ENCODE results near the gene FNIP2.
A peak's percentile ranks its signal among the peaks of the same experiment; 100 is the strongest.

Gene FNIP2

GRCh38 chr4:158768555-158769174 is at the start of gene FNIP2:
TSS of gene FNIP2 (plus strand) at chr4:158769026. CDS start at chr4:158769213, 187 bp downstream.
- POLR2A ChIA-PET, result interaction anchor here (1.3 to 2.8 kb wide), 8 partner anchors 10 to 98 kb away, joined by 3 to 15 read pairs (median 5); no protein-coding TSS in a partner anchor
- CTCF ChIA-PET, result interaction anchor here (1.9 kb wide), 1 partner anchor 83 kb away, joined by 8 read pairs; no protein-coding TSS in a partner anchor
- DNase-seq (ENCODE audit: extremely low spot score), result peak; percentile 75
- no peak for TF ChIP-seq LEF1 (IDR thresholded peaks at IDR 0.05; ENCODE audit: borderline replicate concordance)
- no peak for TF ChIP-seq SUZ12 (IDR thresholded peaks at IDR 0.05)
- peak; percentile 87 for TF ChIP-seq L3MBTL2 (conservative IDR thresholded peaks at IDR 0.05)
- no peak for TF ChIP-seq FOXK2 (IDR thresholded peaks at IDR 0.05)
- no peak for TF ChIP-seq NFRKB (IDR thresholded peaks at IDR 0.05)
- TF ChIP-seq ZNF384 (IDR thresholded peaks at IDR 0.05), result no peak
- no peak for TF ChIP-seq FOXA1 (IDR thresholded peaks at IDR 0.05)
- TF ChIP-seq SP1 (IDR thresholded peaks at IDR 0.05), result no peak

- CTCF ChIA-PET, result no interaction called here
- no peak for TF ChIP-seq ZNF384 (IDR thresholded peaks at IDR 0.05)
- no peak for TF ChIP-seq TARDBP (IDR thresholded peaks at IDR 0.05)
- no peak for TF ChIP-seq BHLHE40 (IDR thresholded peaks at IDR 0.05; ENCODE audit: borderline replicate concordance)
- TF ChIP-seq PKNOX1 (IDR thresholded peaks at IDR 0.05), result no peak
- no peak for TF ChIP-seq SP1 (IDR thresholded peaks at IDR 0.05)
- TF ChIP-seq FOXM1 (IDR thresholded peaks at IDR 0.05; ENCODE audit: borderline replicate concordance), result no peak
- no peak for DNase-seq (ENCODE audit: extremely low spot score)
- POLR2A ChIA-PET, result no interaction called here
Measured at GRCh38 chr4:158721680-158722079, 47.1 kb upstream of the FNIP2 start.

- DNase-seq (ENCODE audit: extremely low spot score), result peak; percentile 20
- ChIA-PET POLR2A (no interaction called here), CTCF (no interaction called here)
- TF ChIP-seq CTBP1 (IDR thresholded peaks at IDR 0.05; ENCODE audit: borderline replicate concordance) (no peak), L3MBTL2 (conservative IDR thresholded peaks at IDR 0.05) (no peak), BHLHE40 (IDR thresholded peaks at IDR 0.05; ENCODE audit: borderline replicate concordance) (no peak), ZNF384 (IDR thresholded peaks at IDR 0.05) (no peak), SP1 (IDR thresholded peaks at IDR 0.05) (no peak), PKNOX1 (IDR thresholded peaks at IDR 0.05) (no peak), NFRKB (IDR thresholded peaks at IDR 0.05) (no peak), FOXK2 (IDR thresholded peaks at IDR 0.05) (no peak), SUZ12 (IDR thresholded peaks at IDR 0.05) (no peak), ARNT (IDR thresholded peaks at IDR 0.05) (no peak), TARDBP (IDR thresholded peaks at IDR 0.05) (no peak), FOXA1 (IDR thresholded peaks at IDR 0.05) (no peak), ELF4 (IDR thresholded peaks at IDR 0.05) (no peak), HDGF (IDR thresholded peaks at IDR 0.05; ENCODE audit: borderline replicate concordance) (no peak)
Measured at GRCh38 chr4:158722291-158722916, 46.4 kb upstream of the FNIP2 start.

- CTCF ChIA-PET, result no interaction called here
- TF ChIP-seq CTBP1 (IDR thresholded peaks at IDR 0.05; ENCODE audit: borderline replicate concordance) (peak; percentile 36; the same call in 1 of the 2 replicates), NFRKB (IDR thresholded peaks at IDR 0.05) (no peak), PKNOX1 (IDR thresholded peaks at IDR 0.05) (no peak; the same call in 1 of the 2 replicates), FOXA1 (IDR thresholded peaks at IDR 0.05) (no peak), L3MBTL2 (conservative IDR thresholded peaks at IDR 0.05) (peak; percentile 98), SUZ12 (IDR thresholded peaks at IDR 0.05) (no peak), ELF4 (IDR thresholded peaks at IDR 0.05) (peak; percentile 77), BHLHE40 (IDR thresholded peaks at IDR 0.05; ENCODE audit: borderline replicate concordance) (no peak), ARNT (IDR thresholded peaks at IDR 0.05) (no peak), FOXK2 (IDR thresholded peaks at IDR 0.05) (no peak), FOXM1 (IDR thresholded peaks at IDR 0.05; ENCODE audit: borderline replicate concordance) (no peak), HDGF (IDR thresholded peaks at IDR 0.05; ENCODE audit: borderline replicate concordance) (no peak)
- POLR2A ChIA-PET, result interaction anchor here (0.9 to 1.3 kb wide), 3 partner anchors 46 to 129 kb away, joined by 3 to 4 read pairs (median 4); partner anchors contain the start of gene FNIP2
- peak; percentile 91 for DNase-seq (ENCODE audit: extremely low spot score)
Measured at GRCh38 chr4:158722917-158723793, 45.7 kb upstream of the FNIP2 start, which contains the start of gene PPID. TSS of gene PPID (minus strand) at chr4:158723396. CDS start at chr4:158723288, 108 bp downstream.

GRCh38 chr4:158724637-158725036 is 44.2 kb upstream of the FNIP2 start:
- TF ChIP-seq CTBP1 (IDR thresholded peaks at IDR 0.05; ENCODE audit: borderline replicate concordance), result no peak
- no peak for TF ChIP-seq TARDBP (IDR thresholded peaks at IDR 0.05)
- no peak for TF ChIP-seq PKNOX1 (IDR thresholded peaks at IDR 0.05)
- no peak for TF ChIP-seq ZNF384 (IDR thresholded peaks at IDR 0.05)
- TF ChIP-seq NFRKB (IDR thresholded peaks at IDR 0.05), result no peak
- TF ChIP-seq SUZ12 (IDR thresholded peaks at IDR 0.05), result no peak
- no peak for TF ChIP-seq ELF4 (IDR thresholded peaks at IDR 0.05)
- TF ChIP-seq HDGF (IDR thresholded peaks at IDR 0.05; ENCODE audit: borderline replicate concordance), result no peak
- TF ChIP-seq SP1 (IDR thresholded peaks at IDR 0.05), result no peak
- no peak for TF ChIP-seq ARNT (IDR thresholded peaks at IDR 0.05)
- no peak for TF ChIP-seq L3MBTL2 (conservative IDR thresholded peaks at IDR 0.05)
- TF ChIP-seq FOXA1 (IDR thresholded peaks at IDR 0.05), result no peak
- no peak for TF ChIP-seq FOXM1 (IDR thresholded peaks at IDR 0.05; ENCODE audit: borderline replicate concordance)
- TF ChIP-seq BHLHE40 (IDR thresholded peaks at IDR 0.05; ENCODE audit: borderline replicate concordance), result no peak
- no peak for TF ChIP-seq LEF1 (IDR thresholded peaks at IDR 0.05; ENCODE audit: borderline replicate concordance)
- TF ChIP-seq FOXK2 (IDR thresholded peaks at IDR 0.05), result no peak
- no peak for DNase-seq (ENCODE audit: extremely low spot score)
- ChIA-PET CTCF (interaction anchor here (0.6 to 1.0 kb wide), 2 partner anchors 12 to 478 kb away, joined by 3 read pairs; no protein-coding TSS in a partner anchor), POLR2A (interaction anchor here (1.3 kb wide), 1 partner anchor 44 kb away, joined by 4 read pairs; the partner anchor contains the start of gene FNIP2)

All from HEK293T (cell line).